Small intestine (tissue), 16 donors: Measurements from ENCODE around the gene ALOX15. TPM values are rescaled to one million over a fixed set of nuclear protein-coding genes. Genes with fewer than 3 reads are reported as not detected.
"Not testable (repeated sequence)": the region's sequence is repeated elsewhere in the genome, so short reads cannot be mapped to it uniquely, and the experiment has no call there.

Source experiments
- DNase-seq, 2 donors: peaks; one replicate each; pipeline versions ENCODE4 v3.0.0 to v3.0.0-alpha.2; 2013
- FAIRE-seq: peaks from 2 replicates; lab custom pipeline; 2012; peaks lifted over from hg19 to GRCh38; lab: Jason Lieb, UNC
- H3K27ac ChIP-seq, 3 donors: one replicate each; pipeline ENCODE4 v1.5.1; 2013; ENCODE audit warnings: low read length in 2 of 3, mild to moderate bottlenecking in 2 of 3, control low read depth in 1 of 3, inconsistent platforms in 1 of 3, low read depth in 1 of 3, moderate library complexity in 1 of 3
- H3K27me3 ChIP-seq, 3 donors: one replicate each; pipeline ENCODE4 v1.6.1; 2013; ENCODE audit warnings: low read length in 3 of 3, inconsistent platforms in 1 of 3; ENCODE audit not compliant: control insufficient read depth in 3 of 3, insufficient read depth in 3 of 3
- H3K36me3 ChIP-seq, 3 donors: one replicate each; pipeline ENCODE4 v1.6.1; 2013; ENCODE audit warnings: low read length in 3 of 3, inconsistent platforms in 1 of 3, low read depth in 1 of 3, mild to moderate bottlenecking in 1 of 3, moderate library complexity in 1 of 3; ENCODE audit not compliant: control insufficient read depth in 3 of 3, insufficient read depth in 2 of 3
- H3K4me1 ChIP-seq, 3 donors: one replicate each; pipeline ENCODE4 v1.6.1; 2013; ENCODE audit warnings: low read length in 2 of 3, inconsistent platforms in 1 of 3, low read depth in 1 of 3, mild to moderate bottlenecking in 1 of 3, moderate library complexity in 1 of 3; ENCODE audit not compliant: control insufficient read depth in 3 of 3, insufficient read depth in 2 of 3
- H3K4me3 ChIP-seq, 3 donors: one replicate each; pipeline ENCODE4 v1.5.1; 2013; ENCODE audit warnings: low read length in 3 of 3, control low read depth in 1 of 3, inconsistent platforms in 1 of 3, low read depth in 1 of 3, mild to moderate bottlenecking in 1 of 3, moderate library complexity in 1 of 3
- H3K9me3 ChIP-seq, 2 donors: one replicate each; pipeline ENCODE4 v1.6.1; 2013; ENCODE audit warnings: low read depth in 1 of 2, low read length in 1 of 2; ENCODE audit not compliant: control insufficient read depth in 2 of 2, insufficient read depth in 1 of 2
- WGBS, 3 donors: extraction: QIAGEN DNeasy Blood & Tissue Kit; methylation state at CpG; one replicate each; pipeline ENCODE4 v1.1.7; 2013; 5-methylcytosine and 5-hydroxymethylcytosine counted together
- long read RNA-seq, 10 donors: transcript quantifications; one replicate each; lab custom pipeline, GENCODE V29; 2026
- polyA plus RNA-seq, 4 donors: library from polyadenylated mRNA; stranded (reverse) in 3 of 4; unstranded in 1 of 4; fragments of 200-250 nt in 3 of 4; fragments of 120-200 nt in 1 of 4; gene quantifications; one replicate each; pipeline versions ENCODE4 v1.2.1 to v1.2.3, GENCODE V29; 2013
- donor health status: healthy with polysubstance abuse.
- donor health status: control.
- donor health status: control.
- donor health status: Bipolar disorder and iron deficiency.
- donor health status: healthy.

Gene ALOX15, protein sequence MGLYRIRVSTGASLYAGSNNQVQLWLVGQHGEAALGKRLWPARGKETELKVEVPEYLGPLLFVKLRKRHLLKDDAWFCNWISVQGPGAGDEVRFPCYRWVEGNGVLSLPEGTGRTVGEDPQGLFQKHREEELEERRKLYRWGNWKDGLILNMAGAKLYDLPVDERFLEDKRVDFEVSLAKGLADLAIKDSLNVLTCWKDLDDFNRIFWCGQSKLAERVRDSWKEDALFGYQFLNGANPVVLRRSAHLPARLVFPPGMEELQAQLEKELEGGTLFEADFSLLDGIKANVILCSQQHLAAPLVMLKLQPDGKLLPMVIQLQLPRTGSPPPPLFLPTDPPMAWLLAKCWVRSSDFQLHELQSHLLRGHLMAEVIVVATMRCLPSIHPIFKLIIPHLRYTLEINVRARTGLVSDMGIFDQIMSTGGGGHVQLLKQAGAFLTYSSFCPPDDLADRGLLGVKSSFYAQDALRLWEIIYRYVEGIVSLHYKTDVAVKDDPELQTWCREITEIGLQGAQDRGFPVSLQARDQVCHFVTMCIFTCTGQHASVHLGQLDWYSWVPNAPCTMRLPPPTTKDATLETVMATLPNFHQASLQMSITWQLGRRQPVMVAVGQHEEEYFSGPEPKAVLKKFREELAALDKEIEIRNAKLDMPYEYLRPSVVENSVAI
- polyA plus RNA-seq = under 1 TPM in 3 of 4 donors, not detected in 1; 0.15 to 0.49 (median 0.27) TPM
- long read RNA-seq, donor 1 = 0 reads
- long read RNA-seq, donor 2 = 0 reads
- long read RNA-seq, donor 3 = 0 reads
- long read RNA-seq, donor 4 = 0 reads
- long read RNA-seq, donor 5 = 0 reads
- long read RNA-seq, donor 6, partial matches to known transcripts = 0 of 1 reads
- long read RNA-seq, donor 6, other reads (novel, unspliced or antisense) = 0 of 1 reads
- long read RNA-seq, donor 7 = 0 reads
- long read RNA-seq, donor 8 = 0 reads
- long read RNA-seq, donor 9 = 0 reads
- long read RNA-seq, donor 10 = 0 reads

- Histone ChIP-seq H3K4me1 (peaks cover 0 to 9% (median 3%) of the 10 kb centered on the region in 3 donors), H3K9me3 (no peaks in the 10 kb centered on the region), H3K4me3 (peak within 1 kb of the TSS in 1 of 3 donors; percentile 10), H3K27me3 (peaks cover 4 to 49% (median 25%) of the 10 kb centered on the region in 3 donors), H3K27ac (no peak within 1 kb of the TSS), H3K36me3 (no peaks in the 10 kb centered on the region)
- 5 to 8% (median 6%) methylated on average over 57 to 58 of the region's 58 CpGs for WGBS, 3 donors
- FAIRE-seq (no peak), DNase-seq (peak in 1 of 2 donors; percentile 41)
Observed at GRCh38 chr17:4641297-4642195, at the start of gene ALOX15. Gene ALOX15 (minus strand): TSS chr17:4641678. CDS start chr17:4641651, 27 bp downstream.

DNA sequence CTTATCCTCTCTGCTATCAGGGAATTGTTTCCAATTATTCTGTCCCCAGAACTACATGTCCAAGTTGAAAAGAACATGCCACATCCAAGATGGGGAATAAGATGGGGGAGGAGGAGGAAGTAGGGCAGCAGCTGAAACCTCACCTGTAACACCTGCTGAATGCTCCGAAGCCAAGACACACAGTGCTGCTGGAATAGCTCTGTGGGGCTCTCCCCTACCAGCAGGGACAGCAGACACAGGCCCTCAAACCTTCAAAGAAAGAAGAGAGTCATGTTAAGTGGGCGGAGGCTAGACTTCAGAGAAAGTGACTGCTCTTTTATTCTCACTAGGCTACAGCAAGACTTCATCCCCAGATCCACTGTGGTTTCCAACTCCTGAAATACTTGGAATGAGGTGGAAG, 49.3 kb upstream of the ALOX15 start:
- H3K4me1 ChIP-seq = peaks cover 0 to 3% (median 3%) of the 10 kb centered on the region in 3 donors
- H3K27ac ChIP-seq = no peak overlapping the region
- no peaks in the 10 kb centered on the region for H3K27me3 ChIP-seq
- H3K4me3 ChIP-seq = no peak overlapping the region
- peaks cover 0 to 44% (median 5%) of the 10 kb centered on the region in 3 donors for H3K36me3 ChIP-seq
- DNase-seq = no peak
- 28 to 68% (median 57%) methylated on average over 2 of the region's 2 CpGs for WGBS, 3 donors
- no peak for FAIRE-seq
- no peaks in the 10 kb centered on the region for H3K9me3 ChIP-seq

DNA sequence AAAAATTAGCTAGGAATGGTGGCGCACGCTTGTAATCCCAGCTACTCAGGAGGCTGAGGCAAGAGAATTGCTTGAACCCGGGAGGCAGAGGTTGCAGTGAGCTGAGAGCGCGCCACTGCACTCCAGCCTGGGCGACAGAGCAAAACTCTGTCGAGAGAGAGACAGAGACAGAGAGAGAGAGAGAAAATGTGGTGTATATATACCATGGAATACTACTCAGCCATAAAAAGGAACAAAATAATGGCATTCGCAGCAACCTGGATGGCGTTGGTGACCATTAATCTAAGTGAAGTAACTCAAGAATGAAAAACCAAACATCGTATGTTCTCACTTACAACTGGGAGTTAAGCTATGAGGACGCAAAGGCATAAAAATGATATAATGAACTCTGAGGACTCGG, 48.4 kb upstream of the ALOX15 start:
- DNase-seq, H3K4me3 ChIP-seq, H3K27ac ChIP-seq, H3K27me3 ChIP-seq, H3K9me3 ChIP-seq, H3K4me1 ChIP-seq, FAIRE-seq: not testable (repeated sequence)
- 89 to 95% (median 90%) methylated on average over 12 of the region's 12 CpGs for WGBS, 3 donors
- peaks cover 1 to 44% (median 5%) of the 10 kb centered on the region in 3 donors for H3K36me3 ChIP-seq

DNA sequence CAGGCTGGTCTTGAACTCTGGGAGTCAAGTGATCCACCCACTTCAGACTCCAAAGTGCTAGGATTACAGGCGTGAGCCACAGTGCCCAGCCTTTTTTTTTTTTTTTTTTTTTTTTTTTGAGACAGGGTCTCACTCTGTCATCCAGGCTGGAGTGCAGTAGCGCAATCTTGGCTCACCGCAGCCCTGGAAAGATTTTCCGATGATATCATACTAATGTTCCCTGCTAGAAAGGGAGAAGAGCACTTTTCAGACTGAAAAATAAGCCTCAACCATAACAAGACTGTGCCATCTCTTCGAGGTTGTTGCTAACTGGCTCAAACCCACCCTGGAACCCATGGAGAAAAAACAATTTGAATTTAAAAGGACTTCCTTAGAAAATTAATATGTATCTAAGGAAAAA, 42.3 kb upstream of the ALOX15 start:
- not testable (repeated sequence) for FAIRE-seq, DNase-seq
- 85 to 98% (median 96%) methylated on average over 5 of the region's 5 CpGs for WGBS, 3 donors

GRCh38 chr17:4679658-4680057, 38.2 kb upstream of the ALOX15 start:
- WGBS, 3 donors = 69 to 83% (median 78%) methylated on average over 7 of the region's 7 CpGs
- Histone ChIP-seq H3K4me3 (no peak overlapping the region), H3K27ac (peak overlapping the region in 1 of 3 donors; percentile 68), H3K27me3 (no peaks in the 10 kb centered on the region), H3K9me3 (no peaks in the 10 kb centered on the region), H3K4me1 (peaks cover 0 to 7% (median 0%) of the 10 kb centered on the region in 3 donors), H3K36me3 (peaks cover 12 to 67% (median 24%) of the 10 kb centered on the region in 3 donors)
- FAIRE-seq (no peak), DNase-seq (peak; percentile 27 to 75)

More for the DNA sequence above, 42.3 kb upstream of the ALOX15 start:
- not testable (repeated sequence) for H3K27me3 ChIP-seq, H3K4me1 ChIP-seq, H3K9me3 ChIP-seq, H3K4me3 ChIP-seq
- Histone ChIP-seq H3K36me3 (peaks cover 12 to 49% (median 17%) of the 10 kb centered on the region in 3 donors), H3K27ac (peak overlapping the region in 1 of 3 donors; percentile 36)

GRCh38 chr17:4678448-4679026, 37.1 kb upstream of the ALOX15 start:
- Histone ChIP-seq H3K36me3 (peaks cover 17 to 72% (median 25%) of the 10 kb centered on the region in 3 donors), H3K27ac (no peak overlapping the region), H3K27me3 (no peaks in the 10 kb centered on the region), H3K4me3 (no peak overlapping the region), H3K4me1 (peaks cover 0 to 18% (median 0%) of the 10 kb centered on the region in 3 donors), H3K9me3 (no peaks in the 10 kb centered on the region)
- DNase-seq (no peak), FAIRE-seq (no peak)
- WGBS, 3 donors = 55 to 71% (median 59%) methylated on average over 14 of the region's 14 CpGs

DNA sequence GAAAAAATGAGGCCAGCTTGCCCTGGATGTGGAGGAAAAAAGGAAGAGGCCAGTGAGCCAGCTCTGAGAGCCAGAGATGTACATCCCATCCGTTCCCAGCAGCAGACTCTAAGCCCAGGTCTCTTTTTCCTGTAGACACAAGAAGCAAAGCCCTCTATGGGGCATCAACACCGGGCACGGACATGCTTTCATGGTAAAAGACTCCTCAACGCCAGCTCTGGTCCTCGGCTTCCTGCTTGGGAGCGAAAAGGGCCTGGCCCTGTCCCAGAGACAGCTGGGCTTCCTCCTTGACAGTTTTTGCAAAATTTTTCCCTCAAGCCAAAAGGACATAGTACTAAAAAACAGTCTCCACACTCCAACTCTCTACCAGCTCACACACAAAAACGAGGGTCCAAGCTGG, 35.3 kb upstream of the ALOX15 start:
- Histone ChIP-seq H3K4me1 (peaks cover 0 to 27% (median 0%) of the 10 kb centered on the region in 3 donors), H3K36me3 (peaks cover 15 to 76% (median 25%) of the 10 kb centered on the region in 3 donors), H3K27me3 (no peaks in the 10 kb centered on the region), H3K4me3 (no peak overlapping the region), H3K9me3 (no peaks in the 10 kb centered on the region), H3K27ac (no peak overlapping the region)
- no peak for DNase-seq
- no peak for FAIRE-seq
- WGBS, 3 donors = 82 to 86% (median 84%) methylated on average over 7 of the region's 7 CpGs
